Measurements from ENCODE around the gene DIPK1A. TPM values are rescaled to one million over a fixed set of nuclear protein-coding genes. Genes with fewer than 3 reads are reported as not detected.

DIPK1A gene
- total RNA-seq, 1 donor from 2014 or later = 8.4 TPM

- Mint-ChIP-seq H3K27me3 (ENCODE audit: low read depth, unreplicated experiment) (no peaks in the 10 kb centered on the region), H3K36me3 (ENCODE audit: low read depth, unreplicated experiment) (no peaks in the 10 kb centered on the region), H3K9me3 (ENCODE audit: unreplicated experiment) (no peaks in the 10 kb centered on the region), H3K27ac (ENCODE audit: unreplicated experiment) (no peak overlapping the region), H3K4me1 (ENCODE audit: low read depth, unreplicated experiment) (no peaks in the 10 kb centered on the region), H3K4me3 (ENCODE audit: unreplicated experiment) (no peak overlapping the region)
- Histone ChIP-seq H2AFZ (ENCODE audit: low read depth, low read length) (no peak overlapping the region), H4K20me1 (ENCODE audit: insufficient read depth, low read length) (no peaks in the 10 kb centered on the region), H3K4me2 (ENCODE audit: low read length) (no peak overlapping the region), H3K4me1 (ENCODE audit: insufficient read depth, low read length) (no peaks in the 10 kb centered on the region), H3K4me3 (ENCODE audit: insufficient read depth, low read depth, low read length) (no peak overlapping the region), H3K27ac (ENCODE audit: low read depth, low read length) (no peak overlapping the region), H3K27me3 (ENCODE audit: insufficient read depth, low read length) (no peaks in the 10 kb centered on the region), H3K9me3 (ENCODE audit: insufficient read depth, low read depth, low read length) (no peaks in the 10 kb centered on the region), H3K36me3 (ENCODE audit: insufficient read depth, low read length) (no peaks in the 10 kb centered on the region), H3K79me2 (ENCODE audit: insufficient read depth, low read length) (no peaks in the 10 kb centered on the region), H3K9ac (ENCODE audit: low read length) (no peak overlapping the region)
- FAIRE-seq = no peak
- no peak for DNase-seq (ENCODE audit: low read depth)
- TF ChIP-seq, protein P1, sequence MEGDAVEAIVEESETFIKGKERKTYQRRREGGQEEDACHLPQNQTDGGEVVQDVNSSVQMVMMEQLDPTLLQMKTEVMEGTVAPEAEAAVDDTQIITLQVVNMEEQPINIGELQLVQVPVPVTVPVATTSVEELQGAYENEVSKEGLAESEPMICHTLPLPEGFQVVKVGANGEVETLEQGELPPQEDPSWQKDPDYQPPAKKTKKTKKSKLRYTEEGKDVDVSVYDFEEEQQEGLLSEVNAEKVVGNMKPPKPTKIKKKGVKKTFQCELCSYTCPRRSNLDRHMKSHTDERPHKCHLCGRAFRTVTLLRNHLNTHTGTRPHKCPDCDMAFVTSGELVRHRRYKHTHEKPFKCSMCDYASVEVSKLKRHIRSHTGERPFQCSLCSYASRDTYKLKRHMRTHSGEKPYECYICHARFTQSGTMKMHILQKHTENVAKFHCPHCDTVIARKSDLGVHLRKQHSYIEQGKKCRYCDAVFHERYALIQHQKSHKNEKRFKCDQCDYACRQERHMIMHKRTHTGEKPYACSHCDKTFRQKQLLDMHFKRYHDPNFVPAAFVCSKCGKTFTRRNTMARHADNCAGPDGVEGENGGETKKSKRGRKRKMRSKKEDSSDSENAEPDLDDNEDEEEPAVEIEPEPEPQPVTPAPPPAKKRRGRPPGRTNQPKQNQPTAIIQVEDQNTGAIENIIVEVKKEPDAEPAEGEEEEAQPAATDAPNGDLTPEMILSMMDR (IDR thresholded peaks at IDR 0.05; ENCODE audit: insufficient read depth, low read depth, low read length) = no peak
- no peak for TF ChIP-seq EZH2 (IDR thresholded peaks at IDR 0.05; ENCODE audit: insufficient read depth, low read length)
Measured at GRCh38 chr1:92854101-92854785, 107.0 kb downstream of the DIPK1A start.

- peak; percentile 29 for FAIRE-seq
Measured at GRCh38 chr1:92853299-92853698, 108.0 kb downstream of the DIPK1A start.

More at GRCh38 chr1:92853299-92853698, 108.0 kb downstream of the DIPK1A start:
- no peaks in the 10 kb centered on the region for H3K79me2 ChIP-seq (ENCODE audit: insufficient read depth, low read length)
- H3K9me3 ChIP-seq (ENCODE audit: insufficient read depth, low read depth, low read length) = no peaks in the 10 kb centered on the region
- Mint-ChIP-seq H3K27ac (ENCODE audit: unreplicated experiment) (no peak overlapping the region), H3K4me1 (ENCODE audit: low read depth, unreplicated experiment) (peaks cover 2% of the 10 kb centered on the region), H3K9me3 (ENCODE audit: unreplicated experiment) (no peaks in the 10 kb centered on the region), H3K27me3 (ENCODE audit: low read depth, unreplicated experiment) (no peaks in the 10 kb centered on the region), H3K36me3 (ENCODE audit: low read depth, unreplicated experiment) (no peaks in the 10 kb centered on the region), H3K4me3 (ENCODE audit: unreplicated experiment) (no peak overlapping the region)
- no peak for DNase-seq (ENCODE audit: low read depth)
- H3K36me3 ChIP-seq (ENCODE audit: insufficient read depth, low read length) = no peaks in the 10 kb centered on the region
- H3K9ac ChIP-seq (ENCODE audit: low read length) = no peak overlapping the region
- no peak overlapping the region for H3K4me3 ChIP-seq (ENCODE audit: insufficient read depth, low read depth, low read length)
- no peaks in the 10 kb centered on the region for H3K4me1 ChIP-seq (ENCODE audit: insufficient read depth, low read length)
- H4K20me1 ChIP-seq (ENCODE audit: insufficient read depth, low read length) = no peaks in the 10 kb centered on the region
- H2AFZ ChIP-seq (ENCODE audit: low read depth, low read length) = no peak overlapping the region
- H3K4me2 ChIP-seq (ENCODE audit: low read length) = no peak overlapping the region
- H3K27me3 ChIP-seq (ENCODE audit: insufficient read depth, low read length) = no peaks in the 10 kb centered on the region
- no peak for TF ChIP-seq EZH2 (IDR thresholded peaks at IDR 0.05; ENCODE audit: insufficient read depth, low read length)
- TF ChIP-seq, protein P1 (IDR thresholded peaks at IDR 0.05; ENCODE audit: insufficient read depth, low read depth, low read length) = no peak
- H3K27ac ChIP-seq (ENCODE audit: low read depth, low read length) = no peak overlapping the region
